ENCODE results near the gene TVP23A.
"Not testable (repeated sequence)": the region's sequence is repeated elsewhere in the genome, so short reads cannot be mapped to it uniquely, and the experiment has no call there.

The TVP23A gene

GRCh38 chr16:10834130-10834529, 15.5 kb upstream of the TVP23A start:
- Histone ChIP-seq H3K27me3 (ENCODE audit: insufficient read depth, low read length) (no peaks in the 10 kb centered on the region), H3K9ac (ENCODE audit: low read depth, low read length) (no peak overlapping the region), H3K9me3 (ENCODE audit: insufficient read depth, low read depth, low read length) (no peaks in the 10 kb centered on the region), H3K36me3 (ENCODE audit: insufficient read depth, low read depth, low read length) (no peaks in the 10 kb centered on the region), H3K27ac (ENCODE audit: low read length) (no peak overlapping the region), H3K4me3 (ENCODE audit: low read length) (no peak overlapping the region), H3K4me1 (ENCODE audit: insufficient read depth, low read length) (no peaks in the 10 kb centered on the region)

DNA sequence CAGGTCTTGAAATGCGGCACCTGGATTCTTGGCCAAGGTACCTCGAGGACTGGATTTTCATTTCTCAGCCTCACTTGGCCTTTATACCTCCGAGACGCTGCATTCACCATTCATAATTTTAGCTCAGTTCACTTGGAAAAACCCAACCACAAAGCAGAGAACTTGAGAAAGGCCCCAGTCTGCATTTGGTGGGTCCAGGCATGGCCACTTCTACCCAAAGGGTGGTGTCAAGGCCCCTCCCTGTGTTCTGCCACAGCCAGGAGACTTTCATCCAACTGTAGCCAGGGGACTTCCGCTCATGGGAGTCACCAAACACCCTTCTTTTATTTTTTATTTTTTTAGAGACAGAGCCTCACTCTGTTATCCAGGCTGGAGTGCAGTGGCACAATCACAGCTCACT, 14.7 kb upstream of the TVP23A start:
- Histone ChIP-seq H3K27me3 (ENCODE audit: insufficient read depth, low read length) (no peaks in the 10 kb centered on the region), H3K27ac (ENCODE audit: low read length) (no peak overlapping the region), H3K9me3 (ENCODE audit: insufficient read depth, low read depth, low read length) (no peaks in the 10 kb centered on the region), H3K4me1 (ENCODE audit: insufficient read depth, low read length) (no peaks in the 10 kb centered on the region), H3K4me3 (ENCODE audit: low read length) (no peak overlapping the region), H3K36me3 (ENCODE audit: insufficient read depth, low read depth, low read length) (no peaks in the 10 kb centered on the region), H3K9ac (ENCODE audit: low read depth, low read length) (no peak overlapping the region)

- Histone ChIP-seq H3K27me3 (ENCODE audit: insufficient read depth, low read length) (no peaks in the 10 kb centered on the region), H3K9ac (ENCODE audit: low read depth, low read length) (no peak overlapping the region), H3K9me3 (ENCODE audit: insufficient read depth, low read depth, low read length) (no peaks in the 10 kb centered on the region), H3K27ac (ENCODE audit: low read length) (no peak overlapping the region), H3K36me3 (ENCODE audit: insufficient read depth, low read depth, low read length) (no peaks in the 10 kb centered on the region), H3K4me1 (ENCODE audit: insufficient read depth, low read length) (no peaks in the 10 kb centered on the region), H3K4me3 (ENCODE audit: low read length) (no peak overlapping the region)
Observed at GRCh38 chr16:10831894-10832886, 13.6 kb upstream of the TVP23A start.

DNA sequence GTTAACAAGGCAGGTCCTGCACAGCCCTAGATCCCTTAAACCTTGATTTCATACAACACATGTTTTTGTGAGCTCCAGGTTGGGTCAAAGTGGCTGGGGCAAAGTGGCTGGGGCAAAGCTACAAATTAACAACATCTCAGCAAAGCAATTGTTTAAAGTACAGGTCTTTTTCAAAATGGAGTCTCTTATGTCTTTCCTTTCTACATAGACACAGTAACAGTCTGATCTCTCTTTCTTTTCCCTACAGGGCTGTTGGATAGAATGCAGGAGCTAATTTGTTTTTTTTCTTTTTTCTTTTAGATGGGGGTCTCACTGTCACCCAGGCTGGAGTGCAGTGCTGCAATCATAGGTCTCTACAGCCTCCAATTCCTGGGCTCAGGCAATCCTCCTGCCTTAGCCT, 11.6 kb upstream of the TVP23A start:
- H3K36me3 ChIP-seq (ENCODE audit: insufficient read depth, low read depth, low read length); H3K4me1 ChIP-seq (ENCODE audit: insufficient read depth, low read length); H3K27ac ChIP-seq (ENCODE audit: low read length); H3K9ac ChIP-seq (ENCODE audit: low read depth, low read length); H3K4me3 ChIP-seq (ENCODE audit: low read length); H3K27me3 ChIP-seq (ENCODE audit: insufficient read depth, low read length); H3K9me3 ChIP-seq (ENCODE audit: insufficient read depth, low read depth, low read length): not testable (repeated sequence)

- H3K4me1 ChIP-seq (ENCODE audit: insufficient read depth, low read length); H3K9me3 ChIP-seq (ENCODE audit: insufficient read depth, low read depth, low read length); H3K9ac ChIP-seq (ENCODE audit: low read depth, low read length); H3K27me3 ChIP-seq (ENCODE audit: insufficient read depth, low read length); H3K36me3 ChIP-seq (ENCODE audit: insufficient read depth, low read depth, low read length); H3K27ac ChIP-seq (ENCODE audit: low read length); H3K4me3 ChIP-seq (ENCODE audit: low read length): not testable (repeated sequence)
Observed at GRCh38 chr16:10829390-10830098, 10.9 kb upstream of the TVP23A start.

DNA sequence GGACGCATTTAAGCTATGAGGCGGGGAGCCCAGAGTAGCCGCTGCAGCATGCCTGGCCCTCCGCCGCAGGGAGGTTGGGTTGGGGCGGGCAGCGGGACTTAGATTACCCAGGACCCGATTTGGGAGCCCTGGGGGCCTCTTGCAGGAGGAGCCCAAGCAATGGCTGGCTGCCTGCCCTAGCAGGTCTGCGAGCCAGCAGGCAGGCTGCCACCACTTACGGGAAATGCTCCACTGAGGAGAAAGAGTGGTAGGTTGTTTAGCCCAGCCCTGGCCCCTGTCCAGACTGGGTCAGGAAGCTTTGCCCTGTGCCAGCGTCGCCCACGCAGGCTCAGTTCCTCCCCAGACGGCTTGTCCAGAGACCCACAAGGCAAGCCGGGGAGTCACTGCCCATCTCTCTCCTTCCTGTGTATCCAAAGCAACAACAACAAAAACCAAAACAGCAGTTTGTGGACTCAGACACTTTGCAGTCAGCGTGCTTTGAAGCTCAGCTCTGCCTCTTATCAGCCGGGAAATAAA, 10.3 kb upstream of the TVP23A start:
- no peaks in the 10 kb centered on the region for H3K27me3 ChIP-seq (ENCODE audit: insufficient read depth, low read length)
- H3K36me3 ChIP-seq (ENCODE audit: insufficient read depth, low read depth, low read length), result no peaks in the 10 kb centered on the region
- no peak overlapping the region for H3K4me3 ChIP-seq (ENCODE audit: low read length)
- no peak overlapping the region for H3K9ac ChIP-seq (ENCODE audit: low read depth, low read length)
- no peaks in the 10 kb centered on the region for H3K4me1 ChIP-seq (ENCODE audit: insufficient read depth, low read length)
- H3K9me3 ChIP-seq (ENCODE audit: insufficient read depth, low read depth, low read length), result no peaks in the 10 kb centered on the region
- H3K27ac ChIP-seq (ENCODE audit: low read length), result no peak overlapping the region

DNA sequence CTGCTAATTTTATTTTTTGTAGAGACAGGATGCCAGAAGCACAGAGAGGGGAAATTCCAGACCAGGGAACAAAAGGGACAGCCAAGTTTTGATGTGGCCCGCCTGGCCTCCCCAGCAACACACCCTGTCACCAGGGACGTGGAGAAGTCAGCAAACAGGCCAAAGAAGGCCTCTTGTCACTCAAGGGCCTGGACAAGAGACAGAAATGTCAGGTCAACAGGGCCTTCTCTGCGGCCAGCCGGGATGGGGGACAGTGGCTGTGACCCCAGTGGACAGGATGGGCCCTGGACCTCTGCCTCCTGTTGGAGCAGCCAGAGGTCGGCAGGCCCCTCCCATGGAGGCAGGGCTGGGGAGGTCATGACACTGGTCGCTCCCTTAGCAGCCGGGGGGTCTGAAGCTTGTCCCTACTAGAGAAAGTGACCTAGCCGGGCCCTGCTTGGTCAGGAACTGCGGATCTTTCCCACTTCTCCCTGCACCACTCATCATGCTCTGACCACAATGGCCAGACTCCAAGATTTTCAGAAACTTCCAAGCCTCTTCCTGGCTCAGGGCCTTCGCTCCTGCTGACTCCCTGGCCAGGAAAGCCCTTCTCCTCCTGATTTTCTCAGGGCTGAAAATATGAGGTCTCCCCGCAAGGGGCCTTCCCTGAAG, 9.2 kb upstream of the TVP23A start:
- H3K4me1 ChIP-seq (ENCODE audit: insufficient read depth, low read length), result no peaks in the 10 kb centered on the region
- H3K9me3 ChIP-seq (ENCODE audit: insufficient read depth, low read depth, low read length), result no peaks in the 10 kb centered on the region
- H3K27ac ChIP-seq (ENCODE audit: low read length), result no peak overlapping the region
- no peaks in the 10 kb centered on the region for H3K27me3 ChIP-seq (ENCODE audit: insufficient read depth, low read length)
- H3K9ac ChIP-seq (ENCODE audit: low read depth, low read length), result no peak overlapping the region
- H3K4me3 ChIP-seq (ENCODE audit: low read length), result no peak overlapping the region
- H3K36me3 ChIP-seq (ENCODE audit: insufficient read depth, low read depth, low read length), result no peaks in the 10 kb centered on the region

DNA sequence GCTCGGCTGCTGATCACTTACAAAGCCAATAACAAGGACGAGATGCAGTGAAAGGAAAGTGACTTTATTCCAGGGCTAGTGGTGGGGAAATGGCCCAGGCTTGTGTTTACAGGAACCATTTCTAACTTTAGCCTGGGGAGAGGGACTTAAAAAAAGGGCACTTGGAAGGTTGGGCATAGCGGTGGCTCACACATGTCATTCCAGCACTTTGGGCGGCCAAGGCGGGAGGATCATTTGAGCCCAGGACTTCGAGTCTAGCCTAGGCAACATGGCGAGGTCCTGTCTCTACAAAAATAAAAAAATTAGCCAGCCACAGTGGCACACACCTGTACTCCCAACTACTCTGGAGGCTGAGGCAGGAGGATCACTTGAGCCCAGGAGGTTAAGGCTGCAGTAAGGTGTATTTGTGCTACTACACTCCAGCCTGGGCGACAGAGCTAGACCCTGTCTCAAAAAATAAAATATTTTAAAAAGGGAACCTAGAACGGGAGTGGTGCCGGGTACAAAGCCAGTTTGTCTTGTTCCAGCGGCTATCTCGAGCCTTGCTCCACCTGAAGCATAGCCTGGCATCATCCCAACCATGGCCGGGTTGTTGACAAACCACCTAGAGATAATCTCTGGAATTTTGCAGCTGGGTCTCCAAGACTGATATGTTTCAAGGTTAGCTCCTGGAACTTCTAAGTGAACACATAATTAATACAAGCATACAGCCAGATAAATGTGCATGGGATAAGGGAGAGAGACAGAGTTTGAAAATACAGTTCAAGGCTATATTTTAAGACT, 5.7 kb upstream of the TVP23A start:
- no peak overlapping the region for H3K27ac ChIP-seq (ENCODE audit: low read length)

GRCh38 chr16:10822702-10823101, 4.1 kb upstream of the TVP23A start:
- H3K36me3 ChIP-seq (ENCODE audit: insufficient read depth, low read depth, low read length), result no peaks in the 10 kb centered on the region
- H3K9me3 ChIP-seq (ENCODE audit: insufficient read depth, low read depth, low read length), result no peaks in the 10 kb centered on the region
- H3K9ac ChIP-seq (ENCODE audit: low read depth, low read length), result no peak overlapping the region
- H3K4me3 ChIP-seq (ENCODE audit: low read length), result no peak overlapping the region
- no peak overlapping the region for H3K27ac ChIP-seq (ENCODE audit: low read length)
- H3K4me1 ChIP-seq (ENCODE audit: insufficient read depth, low read length), result no peaks in the 10 kb centered on the region
- H3K27me3 ChIP-seq (ENCODE audit: insufficient read depth, low read length), result peaks cover 3% of the 10 kb centered on the region

More for the DNA sequence above, 5.7 kb upstream of the TVP23A start:
- no peak overlapping the region for H3K4me3 ChIP-seq (ENCODE audit: low read length)
- H3K9ac ChIP-seq (ENCODE audit: low read depth, low read length), result no peak overlapping the region
- H3K9me3 ChIP-seq (ENCODE audit: insufficient read depth, low read depth, low read length), result no peaks in the 10 kb centered on the region
- no peaks in the 10 kb centered on the region for H3K4me1 ChIP-seq (ENCODE audit: insufficient read depth, low read length)
- no peaks in the 10 kb centered on the region for H3K27me3 ChIP-seq (ENCODE audit: insufficient read depth, low read length)
- no peaks in the 10 kb centered on the region for H3K36me3 ChIP-seq (ENCODE audit: insufficient read depth, low read depth, low read length)

DNA sequence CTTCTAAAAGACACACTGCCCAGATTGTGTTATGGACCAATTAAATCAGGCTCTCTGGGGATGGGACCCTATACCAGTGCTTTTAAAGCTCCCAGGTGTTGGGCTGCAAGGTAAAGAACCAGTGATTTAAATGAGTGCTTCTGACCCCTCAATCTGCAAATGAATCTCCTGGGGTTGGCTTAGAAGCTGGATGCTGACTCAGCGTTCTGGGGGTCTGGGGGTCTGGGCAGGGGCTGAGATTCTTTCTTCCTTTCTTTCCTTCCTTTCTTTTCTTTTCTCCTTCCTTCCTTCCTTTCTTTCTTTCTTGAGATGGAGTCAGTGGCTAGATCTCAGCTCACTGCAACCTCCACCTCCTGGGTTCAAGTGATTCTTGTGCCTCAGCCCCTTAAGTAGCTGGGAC, 2.0 kb upstream of the TVP23A start:
- H3K27me3 ChIP-seq (ENCODE audit: insufficient read depth, low read length), result peaks cover 10% of the 10 kb centered on the region
- H3K27ac ChIP-seq (ENCODE audit: low read length), result no peak overlapping the region

GRCh38 chr16:10817514-10817913, 1.1 kb downstream of the TVP23A start:
- Histone ChIP-seq H3K36me3 (ENCODE audit: insufficient read depth, low read depth, low read length) (no peaks in the 10 kb centered on the region), H3K27ac (ENCODE audit: low read length) (no peak overlapping the region), H3K4me3 (ENCODE audit: low read length) (peak overlapping the region; percentile 64), H3K27me3 (ENCODE audit: insufficient read depth, low read length) (peaks cover 10% of the 10 kb centered on the region), H3K4me1 (ENCODE audit: insufficient read depth, low read length) (no peaks in the 10 kb centered on the region), H3K9me3 (ENCODE audit: insufficient read depth, low read depth, low read length) (no peaks in the 10 kb centered on the region), H3K9ac (ENCODE audit: low read depth, low read length) (no peak overlapping the region)

More for the DNA sequence above, 2.0 kb upstream of the TVP23A start:
- H3K9me3 ChIP-seq (ENCODE audit: insufficient read depth, low read depth, low read length), result no peaks in the 10 kb centered on the region
- no peaks in the 10 kb centered on the region for H3K36me3 ChIP-seq (ENCODE audit: insufficient read depth, low read depth, low read length)
- no peaks in the 10 kb centered on the region for H3K4me1 ChIP-seq (ENCODE audit: insufficient read depth, low read length)
- no peak overlapping the region for H3K9ac ChIP-seq (ENCODE audit: low read depth, low read length)
- no peak overlapping the region for H3K4me3 ChIP-seq (ENCODE audit: low read length)

All from iPS-20b (cell line).